Measurements from ENCODE around the gene MEX3C.

MEX3C gene

GRCh38 chr18:51197661-51198424 is at the start of gene MEX3C:
Gene MEX3C (minus strand): TSS chr18:51197681. CDS start chr18:51197320, 361 bp downstream.
- DNase-seq (ENCODE audit: low spot score) = peak; percentile 99

- no peak for DNase-seq (ENCODE audit: low spot score)
Measured at GRCh38 chr18:51241226-51241625, 43.7 kb upstream of the MEX3C start.

- no peak for DNase-seq (ENCODE audit: low spot score)
Measured at GRCh38 chr18:51236225-51236624, 38.7 kb upstream of the MEX3C start.

GRCh38 chr18:51235009-51235789 is 37.7 kb upstream of the MEX3C start:
- DNase-seq (ENCODE audit: low spot score) = peak; percentile 3

- no peak for DNase-seq (ENCODE audit: low spot score)
Measured at GRCh38 chr18:51234117-51235008, 36.9 kb upstream of the MEX3C start.

GRCh38 chr18:51229328-51229727 is 31.8 kb upstream of the MEX3C start:
- DNase-seq (ENCODE audit: low spot score) = no peak

GRCh38 chr18:51227660-51228059 is 30.2 kb upstream of the MEX3C start:
- DNase-seq (ENCODE audit: low spot score) = no peak

GRCh38 chr18:51226587-51227350 is 29.3 kb upstream of the MEX3C start:
- DNase-seq (ENCODE audit: low spot score) = no peak

- DNase-seq (ENCODE audit: low spot score) = no peak
Measured at GRCh38 chr18:51226068-51226467, 28.6 kb upstream of the MEX3C start.

GRCh38 chr18:51212606-51213005 is 15.1 kb upstream of the MEX3C start:
- DNase-seq (ENCODE audit: low spot score) = no peak

GRCh38 chr18:51211552-51211951 is 14.1 kb upstream of the MEX3C start:
- peak; percentile 62 for DNase-seq (ENCODE audit: low spot score)

GRCh38 chr18:51196811-51197660 is 445 bp downstream of the MEX3C start:
- DNase-seq (ENCODE audit: low spot score) = peak; percentile 23

- peak; percentile 68 for DNase-seq (ENCODE audit: low spot score)
Measured at GRCh38 chr18:51196118-51196810, 1.2 kb downstream of the MEX3C start.

GRCh38 chr18:51195451-51196117 is 1.9 kb downstream of the MEX3C start:
- peak; percentile 39 for DNase-seq (ENCODE audit: low spot score)

GRCh38 chr18:51195086-51195450 is 2.4 kb downstream of the MEX3C start:
- no peak for DNase-seq (ENCODE audit: low spot score)

- DNase-seq (ENCODE audit: low spot score) = no peak
Measured at GRCh38 chr18:51194604-51195003, 2.9 kb downstream of the MEX3C start.

GRCh38 chr18:51193621-51194287 is 3.7 kb downstream of the MEX3C start:
- DNase-seq (ENCODE audit: low spot score) = no peak

GRCh38 chr18:51192696-51193095 is 4.8 kb downstream of the MEX3C start:
- DNase-seq (ENCODE audit: low spot score) = no peak

- DNase-seq (ENCODE audit: low spot score) = no peak
Measured at GRCh38 chr18:51192026-51192425, 5.5 kb downstream of the MEX3C start.
